SK-N-SH (cell line): ENCODE measurements around the gene SPRED2. TPM values are rescaled to one million over a fixed set of nuclear protein-coding genes. Genes with fewer than 3 reads are reported as not detected.

Experiments used
- CTCF ChIA-PET: fragments of 300-600, 350-600 bp; formaldehyde crosslinking; extraction: SDS; loops from one replicate; lab custom pipeline; 2021; lab: Yijun Ruan, JAX
- POLR2A ChIA-PET: fragments of 350-600 bp; sonication (Branson Sonifier 250); formaldehyde crosslinking; extraction: SDS; loops from one replicate; lab custom pipeline; 2020; ENCODE audit warnings: antibody characterized with exemption, inconsistent platforms; lab: Yijun Ruan, JAX
- DNase-seq: peaks from one replicate; pipeline ENCODE4 v3.0.0; 2012
- H2AFZ ChIP-seq: fragments of 200-600 bp; sonication (generic); 2 replicates; pipeline ENCODE4 v1.8.1; 2016; ENCODE audit warnings: antibody characterized with exemption, mild to moderate bottlenecking, low read depth
- H3F3A ChIP-seq: fragments of 200-600 bp; sonication (generic); replicated peaks from 2 replicates; pipeline ENCODE3; 2016; ENCODE audit warnings: antibody characterized with exemption, mild to moderate bottlenecking; ENCODE audit not compliant: insufficient read depth
- H3K27ac ChIP-seq, 2 experiments: fragments of 200-500 bp in 1 of 2; fragments of 200-600 bp in 1 of 2; sonication (Bioruptor generic) in 1 of 2; sonication (generic), shearing (Covaris generic) in 1 of 2; 2 replicates each; pipeline versions ENCODE4 v1.5.1 to v1.6.1; 2014 to 2016; ENCODE audit warnings: low read depth in 2 of 2, inconsistent platforms in 1 of 2, low read length in 1 of 2, mild to moderate bottlenecking in 1 of 2, mixed read lengths in 1 of 2
- H3K27me3 ChIP-seq: fragments of 200-600 bp; sonication (generic), shearing (Covaris generic); 2 replicates; pipeline ENCODE4 v1.6.1; 2016; ENCODE audit warnings: mixed run types; ENCODE audit not compliant: insufficient read depth
- H3K36me3 ChIP-seq, 2 experiments: fragments of 200-500 bp in 1 of 2; fragments of 200-600 bp in 1 of 2; sonication (Bioruptor generic) in 1 of 2; sonication (generic) in 1 of 2; replicated peaks in 1 of 2; 2 replicates each; pipeline versions ENCODE3 to v1.5.1; 2014 to 2016; ENCODE audit warnings: low read length in 1 of 2, mild to moderate bottlenecking in 1 of 2; ENCODE audit not compliant: insufficient read depth in 2 of 2, control insufficient read depth in 1 of 2
- H3K4me1 ChIP-seq, 2 experiments: fragments of 200-500 bp in 1 of 2; fragments of 200-600 bp in 1 of 2; sonication (Bioruptor generic) in 1 of 2; sonication (generic), shearing (Covaris generic) in 1 of 2; 2 replicates each; pipeline versions ENCODE4 v1.5.1 to v1.6.1; 2014 to 2016; ENCODE audit warnings: low read depth in 1 of 2, low read length in 1 of 2, mixed run types in 1 of 2; ENCODE audit not compliant: insufficient read depth in 2 of 2, control insufficient read depth in 1 of 2
- H3K4me2 ChIP-seq: fragments of 200-600 bp; sonication (generic), shearing (Covaris generic); 2 replicates; pipeline ENCODE4 v1.6.1; 2017; ENCODE audit warnings: mixed run types
- H3K4me3 ChIP-seq, 2 experiments: fragments of 200-500 bp in 1 of 2; fragments of 200-600 bp in 1 of 2; sonication (Bioruptor generic) in 1 of 2; sonication (generic), shearing (Covaris generic) in 1 of 2; 2 replicates each; pipeline versions ENCODE4 v1.5.1 to v1.8.1; 2014 to 2016; ENCODE audit warnings: low read depth in 2 of 2, inconsistent platforms in 1 of 2, low read length in 1 of 2, mild to moderate bottlenecking in 1 of 2, mixed read lengths in 1 of 2, moderate library complexity in 1 of 2
- H3K79me2 ChIP-seq: fragments of 200-600 bp; sonication (generic); 2 replicates; pipeline ENCODE4 v1.8.1; 2017; ENCODE audit warnings: mild to moderate bottlenecking; ENCODE audit not compliant: insufficient read depth
- H3K9ac ChIP-seq: fragments of 200-600 bp; sonication (generic); 2 replicates; pipeline ENCODE4 v1.6.1; 2017; ENCODE audit warnings: mixed run types
- H3K9me2 ChIP-seq: fragments of 200-600 bp; sonication (generic); 2 replicates; pipeline ENCODE4 v1.6.1; 2017; ENCODE audit warnings: mixed run types
- H3K9me3 ChIP-seq: fragments of 200-600 bp; sonication (generic); 2 replicates; pipeline ENCODE4 v1.6.1; 2017; ENCODE audit warnings: mixed run types, mild to moderate bottlenecking, moderate library complexity
- H4K20me1 ChIP-seq: fragments of 200-600 bp; sonication (generic); 2 replicates; pipeline ENCODE4 v1.6.1; 2017; ENCODE audit warnings: mild to moderate bottlenecking, mixed run types; ENCODE audit not compliant: insufficient read depth
- FOSL2 ChIP-seq: IDR thresholded peaks from 2 replicates; pipeline ENCODE4 v1.4.0; 2012; ENCODE audit warnings: low read depth, mild to moderate bottlenecking, moderate library complexity, borderline replicate concordance
- GABPA ChIP-seq: IDR thresholded peaks from 2 replicates; pipeline ENCODE4 v1.4.0; 2012; ENCODE audit warnings: low read depth, mild to moderate bottlenecking
- GATA2 ChIP-seq: sonication (generic); formaldehyde crosslinking; IDR thresholded peaks from 2 replicates; pipeline ENCODE4 v1.5.0; 2020; ENCODE audit warnings: mild to moderate bottlenecking, missing genetic modification reagents
- RCOR1 ChIP-seq: fragments of 150-350 bp; IDR thresholded peaks from 2 replicates; pipeline ENCODE4 v1.6.1; 2017; ENCODE audit warnings: antibody characterized with exemption, low read length
- RXRA ChIP-seq: IDR thresholded peaks from 2 replicates; pipeline ENCODE4 v1.4.0; 2012; ENCODE audit warnings: low read depth, mild to moderate bottlenecking, borderline replicate concordance
- whole genome bisulfite sequencing: methylation state at CpG from one replicate; pipeline ENCODE4 v1.1.6; 2017; ENCODE audit warnings: low lambda C conversion rate; 5-methylcytosine and 5-hydroxymethylcytosine counted together
- polyA plus RNA-seq, 3 experiments: library from polyadenylated mRNA; depleted of rRNA; stranded (reverse); fragments of >200 nt; gene quantifications; 2 replicates each; pipeline ENCODE4 v1.2.3, GENCODE V29; 2012
- TF ChIP-seq, protein P1 (sequence below): fragments of 200-600 bp; sonication (generic); IDR thresholded peaks from 2 replicates; pipeline ENCODE4 v1.6.1; 2017; ENCODE audit warnings: antibody characterized with exemption, mild to moderate bottlenecking, moderate library complexity

SPRED2 gene
- polyA plus RNA-seq, 1 of the 3 experiments (the other 2 are of a cell fraction) = 21.9 TPM

- TF ChIP-seq RXRA = no peak
These were observed 80.3 kb downstream of the SPRED2 start (continued) for GRCh38 chr2:65351948-65352595.

DNA sequence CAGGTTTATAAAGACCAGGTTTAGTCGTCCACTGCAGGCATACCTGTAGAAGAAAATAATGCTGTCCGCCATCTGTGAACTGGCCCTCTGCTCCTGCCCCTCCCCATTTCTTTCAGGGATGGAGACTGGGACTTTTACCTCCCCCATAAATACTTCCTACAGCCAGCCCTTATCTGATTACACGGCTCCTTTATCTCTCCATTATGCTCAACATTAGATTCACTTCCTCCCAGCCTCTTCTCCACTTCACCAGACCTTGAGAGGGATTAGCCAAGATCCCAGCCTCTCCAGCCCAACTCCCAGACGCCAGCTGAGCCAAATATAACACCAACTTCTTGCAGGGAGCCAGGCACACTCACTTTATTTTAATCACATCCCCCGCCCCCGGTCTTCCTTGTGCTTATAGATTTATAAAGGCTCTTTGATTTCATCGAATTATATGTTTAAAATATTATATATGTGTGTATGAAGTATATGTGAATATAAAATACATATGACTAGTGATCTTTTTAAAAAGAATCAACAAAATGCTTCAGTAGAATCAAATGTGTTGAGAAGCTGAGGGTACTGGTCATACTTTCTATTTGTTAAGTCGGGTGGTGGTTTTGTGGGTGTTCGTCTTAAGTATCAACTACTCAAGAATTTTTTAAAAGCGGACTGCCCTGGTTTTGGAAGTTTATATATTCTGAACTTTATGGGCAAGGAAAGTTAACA is 81.0 kb downstream of the SPRED2 start:
- ChIA-PET CTCF (interaction anchor here (1.4 to 4.9 kb wide), 7 partner anchors 9 to 202 kb away, joined by 3 to 20 read pairs (median 6); partner anchors contain the start of gene SPRED2), POLR2A (interaction anchor here (0.6 kb wide), 1 partner anchor 9 kb away, joined by 5 read pairs; no protein-coding TSS in a partner anchor)
- WGBS = 68% methylated on average over 10 of the region's 10 CpGs

DNA sequence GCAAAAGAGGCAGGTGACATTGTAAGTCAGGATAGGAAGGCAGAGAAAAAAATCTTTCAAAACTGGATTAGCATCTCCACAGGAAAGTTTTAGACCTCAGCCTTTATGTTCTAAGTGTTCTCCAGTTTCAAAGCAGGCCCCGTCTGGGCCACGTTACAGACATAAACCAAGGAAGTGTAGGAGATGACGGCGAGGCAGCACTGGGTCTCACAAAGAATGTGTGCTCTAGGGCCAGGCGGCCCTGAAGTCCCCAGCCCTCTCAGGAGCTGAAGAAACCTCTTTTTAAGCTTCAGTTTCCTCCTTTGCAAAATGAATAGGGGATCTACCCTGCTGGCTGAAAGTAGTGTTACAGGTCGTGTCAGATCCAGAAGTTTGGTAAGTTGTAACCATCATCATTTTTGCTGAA is 81.7 kb downstream of the SPRED2 start:
- no peaks in the 10 kb centered on the region for H3K27me3 ChIP-seq
- ChIA-PET CTCF (interaction anchor here (0.7 to 4.9 kb wide), 8 partner anchors 9 to 202 kb away, joined by 3 to 20 read pairs (median 5); partner anchors contain the start of gene SPRED2), POLR2A (interaction anchor here (0.6 to 1.1 kb wide), 2 partner anchors 9 to 86 kb away, joined by 3 to 5 read pairs; no protein-coding TSS in a partner anchor)
- WGBS = 84% methylated on average over 6 of the region's 6 CpGs
- peak overlapping the region; percentile 22 to 90; a peak in 3 of 4 replicates for H3K27ac ChIP-seq
- H3K4me3 ChIP-seq = no peak overlapping the region
- no peaks in the 10 kb centered on the region for H3K9me3 ChIP-seq
- TF ChIP-seq, protein P1, sequence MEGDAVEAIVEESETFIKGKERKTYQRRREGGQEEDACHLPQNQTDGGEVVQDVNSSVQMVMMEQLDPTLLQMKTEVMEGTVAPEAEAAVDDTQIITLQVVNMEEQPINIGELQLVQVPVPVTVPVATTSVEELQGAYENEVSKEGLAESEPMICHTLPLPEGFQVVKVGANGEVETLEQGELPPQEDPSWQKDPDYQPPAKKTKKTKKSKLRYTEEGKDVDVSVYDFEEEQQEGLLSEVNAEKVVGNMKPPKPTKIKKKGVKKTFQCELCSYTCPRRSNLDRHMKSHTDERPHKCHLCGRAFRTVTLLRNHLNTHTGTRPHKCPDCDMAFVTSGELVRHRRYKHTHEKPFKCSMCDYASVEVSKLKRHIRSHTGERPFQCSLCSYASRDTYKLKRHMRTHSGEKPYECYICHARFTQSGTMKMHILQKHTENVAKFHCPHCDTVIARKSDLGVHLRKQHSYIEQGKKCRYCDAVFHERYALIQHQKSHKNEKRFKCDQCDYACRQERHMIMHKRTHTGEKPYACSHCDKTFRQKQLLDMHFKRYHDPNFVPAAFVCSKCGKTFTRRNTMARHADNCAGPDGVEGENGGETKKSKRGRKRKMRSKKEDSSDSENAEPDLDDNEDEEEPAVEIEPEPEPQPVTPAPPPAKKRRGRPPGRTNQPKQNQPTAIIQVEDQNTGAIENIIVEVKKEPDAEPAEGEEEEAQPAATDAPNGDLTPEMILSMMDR = peak; percentile 35; the same call in 1 of the 2 replicates
- TF ChIP-seq GABPA = no peak
- no peak overlapping the region for H3K4me2 ChIP-seq
- peaks cover 11% of the 10 kb centered on the region for H3F3A ChIP-seq
- H2AFZ ChIP-seq = no peak overlapping the region
- H4K20me1 ChIP-seq = peaks cover 94% of the 10 kb centered on the region
- H3K36me3 ChIP-seq = no peaks in the 10 kb centered on the region
- H3K4me1 ChIP-seq = peaks cover 34 to 40% of the 10 kb centered on the region in 2 experiments
- H3K9me2 ChIP-seq = no peaks in the 10 kb centered on the region
- no peak overlapping the region for H3K9ac ChIP-seq
- DNase-seq = no peak
- peaks cover 92% of the 10 kb centered on the region for H3K79me2 ChIP-seq

More for the DNA sequence above, 81.0 kb downstream of the SPRED2 start:
- H3K4me3 ChIP-seq = no peak overlapping the region
- no peaks in the 10 kb centered on the region for H3K27me3 ChIP-seq
- no peak overlapping the region for H3K9ac ChIP-seq
- no peak for TF ChIP-seq RCOR1
- peak; percentile 37; the same call in 1 of the 2 replicates for TF ChIP-seq GATA2 (CRISPR knock-in tag)
- TF ChIP-seq FOSL2 = no peak
- TF ChIP-seq, all 33 proteins: peak for 1
- no peak for DNase-seq
- peak overlapping the region; percentile 48; the same call in 1 of the 2 replicates for H3K4me2 ChIP-seq
- H2AFZ ChIP-seq = no peak overlapping the region
- peaks cover 94% of the 10 kb centered on the region for H3K79me2 ChIP-seq
- H4K20me1 ChIP-seq = peaks cover 94% of the 10 kb centered on the region
- no peaks in the 10 kb centered on the region for H3K9me2 ChIP-seq
- peak overlapping the region; percentile 22 to 90; a peak in 3 of 4 replicates for H3K27ac ChIP-seq
- no peaks in the 10 kb centered on the region for H3K36me3 ChIP-seq
- H3K4me1 ChIP-seq = peaks cover 34 to 40% of the 10 kb centered on the region in 2 experiments
- no peaks in the 10 kb centered on the region for H3K9me3 ChIP-seq
- peaks cover 11% of the 10 kb centered on the region for H3F3A ChIP-seq
